ENCODE results near the gene ZC3H7B. TPM values are rescaled to one million over a fixed set of nuclear protein-coding genes. Genes with fewer than 3 reads are reported as not detected.
"Not testable (repeated sequence)": the region's sequence is repeated elsewhere in the genome, so short reads cannot be mapped to it uniquely, and the experiment has no call there.

Gene ZC3H7B
- total RNA-seq, 2 donors from 2014 or later = 70.9 to 74.2 TPM

- Mint-ChIP-seq H3K36me3 (ENCODE audit: low read depth) (peaks cover 5% of the 10 kb centered on the region), H3K27ac (peak overlapping the region; percentile 91), H3K4me3 (peak overlapping the region; percentile 30), H3K27me3 (ENCODE audit: insufficient read depth) (no peaks in the 10 kb centered on the region), H3K9me3 (peaks cover 3% of the 10 kb centered on the region), H3K4me1 (peaks cover 23% of the 10 kb centered on the region)
- peaks cover 21% of the 10 kb centered on the region for H3K4me1 ChIP-seq (ENCODE audit: control insufficient read depth, insufficient read depth, low read length)
- H3K36me3 ChIP-seq (ENCODE audit: control insufficient read depth, insufficient read depth, low read length) = peaks cover 10% of the 10 kb centered on the region
- DNase-seq = peak; percentile 82
- no peaks in the 10 kb centered on the region for H3K27me3 ChIP-seq (ENCODE audit: control insufficient read depth, insufficient read depth, low read length, poor library complexity, severe bottlenecking)
- no peaks in the 10 kb centered on the region for H3K9me3 ChIP-seq (ENCODE audit: control insufficient read depth, low read length)
- no peak overlapping the region for H3K4me3 ChIP-seq (ENCODE audit: low read length)
- WGBS, 2 experiments (ENCODE audit: insufficient coverage in 1 of 2, insufficient read length in 1 of 2) = 54 to 55% methylated on average over 4 to 9 of the region's 9 CpGs
- TF ChIP-seq, protein P1, sequence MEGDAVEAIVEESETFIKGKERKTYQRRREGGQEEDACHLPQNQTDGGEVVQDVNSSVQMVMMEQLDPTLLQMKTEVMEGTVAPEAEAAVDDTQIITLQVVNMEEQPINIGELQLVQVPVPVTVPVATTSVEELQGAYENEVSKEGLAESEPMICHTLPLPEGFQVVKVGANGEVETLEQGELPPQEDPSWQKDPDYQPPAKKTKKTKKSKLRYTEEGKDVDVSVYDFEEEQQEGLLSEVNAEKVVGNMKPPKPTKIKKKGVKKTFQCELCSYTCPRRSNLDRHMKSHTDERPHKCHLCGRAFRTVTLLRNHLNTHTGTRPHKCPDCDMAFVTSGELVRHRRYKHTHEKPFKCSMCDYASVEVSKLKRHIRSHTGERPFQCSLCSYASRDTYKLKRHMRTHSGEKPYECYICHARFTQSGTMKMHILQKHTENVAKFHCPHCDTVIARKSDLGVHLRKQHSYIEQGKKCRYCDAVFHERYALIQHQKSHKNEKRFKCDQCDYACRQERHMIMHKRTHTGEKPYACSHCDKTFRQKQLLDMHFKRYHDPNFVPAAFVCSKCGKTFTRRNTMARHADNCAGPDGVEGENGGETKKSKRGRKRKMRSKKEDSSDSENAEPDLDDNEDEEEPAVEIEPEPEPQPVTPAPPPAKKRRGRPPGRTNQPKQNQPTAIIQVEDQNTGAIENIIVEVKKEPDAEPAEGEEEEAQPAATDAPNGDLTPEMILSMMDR (conservative IDR thresholded peaks at IDR 0.05) = no peak
- peak overlapping the region; percentile 35 for H3K9ac ChIP-seq (ENCODE audit: extremely low read depth, low read length, poor library complexity, severe bottlenecking)
- H3K27ac ChIP-seq (ENCODE audit: low read depth, low read length) = no peak overlapping the region
Observed at GRCh38 chr22:41288245-41288946, 12.9 kb upstream of the ZC3H7B start.

GRCh38 chr22:41289671-41290070 is 11.7 kb upstream of the ZC3H7B start:
- peaks cover 2% of the 10 kb centered on the region for H3K36me3 Mint-ChIP-seq (ENCODE audit: low read depth)
- H3K9me3 Mint-ChIP-seq = peaks cover 9% of the 10 kb centered on the region
- TF ChIP-seq, protein P1 (conservative IDR thresholded peaks at IDR 0.05) = no peak
- Histone ChIP-seq H3K9me3 (ENCODE audit: control insufficient read depth, low read length) (no peaks in the 10 kb centered on the region), H3K27ac (ENCODE audit: low read depth, low read length) (no peak overlapping the region), H3K36me3 (ENCODE audit: control insufficient read depth, insufficient read depth, low read length) (peaks cover 2% of the 10 kb centered on the region), H3K4me3 (ENCODE audit: low read length) (no peak overlapping the region), H3K27me3 (ENCODE audit: control insufficient read depth, insufficient read depth, low read length, poor library complexity, severe bottlenecking) (no peaks in the 10 kb centered on the region), H3K4me1 (ENCODE audit: control insufficient read depth, insufficient read depth, low read length) (peaks cover 21% of the 10 kb centered on the region), H3K9ac (ENCODE audit: extremely low read depth, low read length, poor library complexity, severe bottlenecking) (no peak overlapping the region)
- 82 to 86% methylated on average over 1 of the region's 1 CpG for WGBS, 2 experiments (ENCODE audit: insufficient coverage in 1 of 2, insufficient read length in 1 of 2)
- DNase-seq = no peak
- peak overlapping the region; percentile 24 for H3K27ac Mint-ChIP-seq
- no peaks in the 10 kb centered on the region for H3K27me3 Mint-ChIP-seq (ENCODE audit: insufficient read depth)
- H3K4me3 Mint-ChIP-seq = no peak overlapping the region
- peaks cover 23% of the 10 kb centered on the region for H3K4me1 Mint-ChIP-seq

- Mint-ChIP-seq H3K9me3 (peaks cover 9% of the 10 kb centered on the region), H3K4me3 (no peak overlapping the region), H3K27me3 (ENCODE audit: insufficient read depth) (no peaks in the 10 kb centered on the region), H3K27ac (peak overlapping the region; percentile 79), H3K36me3 (ENCODE audit: low read depth) (peaks cover 2% of the 10 kb centered on the region), H3K4me1 (peaks cover 20% of the 10 kb centered on the region)
- WGBS, 2 experiments (ENCODE audit: insufficient coverage in 1 of 2, insufficient read length in 1 of 2) = 76 to 82% methylated on average over 5 to 8 of the region's 8 CpGs
- Histone ChIP-seq H3K36me3 (ENCODE audit: control insufficient read depth, insufficient read depth, low read length) (no peaks in the 10 kb centered on the region), H3K27ac (ENCODE audit: low read depth, low read length) (peak overlapping the region; percentile 66), H3K4me3 (ENCODE audit: low read length) (no peak overlapping the region), H3K9me3 (ENCODE audit: control insufficient read depth, low read length) (no peaks in the 10 kb centered on the region), H3K27me3 (ENCODE audit: control insufficient read depth, insufficient read depth, low read length, poor library complexity, severe bottlenecking) (no peaks in the 10 kb centered on the region), H3K4me1 (ENCODE audit: control insufficient read depth, insufficient read depth, low read length) (peaks cover 21% of the 10 kb centered on the region), H3K9ac (ENCODE audit: extremely low read depth, low read length, poor library complexity, severe bottlenecking) (peak overlapping the region; percentile 47)
- peak; percentile 71 for DNase-seq
- TF ChIP-seq, protein P1 (conservative IDR thresholded peaks at IDR 0.05) = no peak
Observed at GRCh38 chr22:41290262-41291221, 10.8 kb upstream of the ZC3H7B start.

DNA sequence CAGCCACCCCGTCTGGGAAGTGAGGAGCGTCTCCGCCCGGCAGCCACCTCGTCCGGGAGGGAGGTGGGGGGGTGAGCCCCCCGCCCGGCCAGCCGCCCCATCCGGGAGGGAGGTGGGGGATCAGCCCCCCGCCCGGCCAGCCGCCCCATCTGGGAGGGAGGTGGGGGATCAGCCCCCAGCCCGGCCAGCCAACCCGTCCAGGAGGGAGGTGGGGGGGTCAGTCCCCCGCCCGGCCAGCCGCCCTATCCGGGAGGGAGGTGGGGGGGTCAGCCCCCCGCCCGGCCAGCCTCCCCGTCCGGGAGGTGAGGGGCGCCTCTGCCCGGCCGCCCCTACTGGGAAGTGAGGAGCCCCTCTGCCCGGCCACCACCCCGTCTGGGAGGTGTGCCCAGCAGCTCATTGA is 6.5 kb upstream of the ZC3H7B start:
- not testable (repeated sequence) for H3K36me3 ChIP-seq (ENCODE audit: control insufficient read depth, insufficient read depth, low read length); H3K36me3 Mint-ChIP-seq (ENCODE audit: low read depth); DNase-seq; H3K4me1 ChIP-seq (ENCODE audit: control insufficient read depth, insufficient read depth, low read length); H3K9ac ChIP-seq (ENCODE audit: extremely low read depth, low read length, poor library complexity, severe bottlenecking); H3K27ac Mint-ChIP-seq; H3K27ac ChIP-seq (ENCODE audit: low read depth, low read length); H3K9me3 ChIP-seq (ENCODE audit: control insufficient read depth, low read length); H3K27me3 ChIP-seq (ENCODE audit: control insufficient read depth, insufficient read depth, low read length, poor library complexity, severe bottlenecking); H3K27me3 Mint-ChIP-seq (ENCODE audit: insufficient read depth); H3K4me1 Mint-ChIP-seq; H3K9me3 Mint-ChIP-seq; H3K4me3 ChIP-seq (ENCODE audit: low read length); H3K4me3 Mint-ChIP-seq
- 100% methylated on average over 5 of the region's 28 CpGs; no CpG with 5 or more reads in 1 of the 2 experiments for WGBS, 2 experiments (ENCODE audit: insufficient coverage in 1 of 2, insufficient read length in 1 of 2)
